Neural crest cell (in vitro differentiated cells): Measurements from ENCODE around the gene NEB. TPM values are rescaled to one million over a fixed set of nuclear protein-coding genes. Genes with fewer than 3 reads are reported as not detected.
"Not testable (repeated sequence)": the region's sequence is repeated elsewhere in the genome, so short reads cannot be mapped to it uniquely, and the experiment has no call there.

ENCODE experiments used
- DNase-seq: peaks from one replicate; pipeline ENCODE4 v3.0.0; 2021; ENCODE audit warnings: low read depth, mixed read lengths, low spot score
- H3K27ac Mint-ChIP-seq: one replicate; pipeline ENCODE4 v1.8.0; 2021; ENCODE audit warnings: mild to moderate bottlenecking, mixed read lengths; ENCODE audit not compliant: unreplicated experiment
- H3K27me3 Mint-ChIP-seq: 2 replicates; pipeline ENCODE4 v1.8.0; 2021; ENCODE audit warnings: low read depth, mild to moderate bottlenecking, mixed read lengths
- H3K36me3 Mint-ChIP-seq: 2 replicates; pipeline ENCODE4 v1.8.0; 2021; ENCODE audit warnings: low read depth, mild to moderate bottlenecking, mixed read lengths
- H3K4me1 Mint-ChIP-seq: 2 replicates; pipeline ENCODE4 v1.8.0; 2021; ENCODE audit warnings: mixed read lengths
- H3K4me3 Mint-ChIP-seq: one replicate; pipeline ENCODE4 v1.8.0; 2021; ENCODE audit warnings: mild to moderate bottlenecking, mixed read lengths
- H3K9me3 Mint-ChIP-seq: 2 replicates; pipeline ENCODE4 v1.8.0; 2021; ENCODE audit warnings: mixed read lengths
- total RNA-seq: library from RNA; stranded (reverse); gene quantifications from 2 replicates; pipeline ENCODE4 v1.2.1, GENCODE V29; 2021
- TF ChIP-seq, protein P1 (sequence below): fragments of 200-600 bp; sonication (generic); conservative IDR thresholded peaks from 2 replicates; pipeline ENCODE4 v1.5.0; 2021; ENCODE audit warnings: antibody characterized with exemption, mild to moderate bottlenecking

Gene NEB
- total RNA-seq, 1 donor from 2014 or later, result 0.77 TPM

DNA sequence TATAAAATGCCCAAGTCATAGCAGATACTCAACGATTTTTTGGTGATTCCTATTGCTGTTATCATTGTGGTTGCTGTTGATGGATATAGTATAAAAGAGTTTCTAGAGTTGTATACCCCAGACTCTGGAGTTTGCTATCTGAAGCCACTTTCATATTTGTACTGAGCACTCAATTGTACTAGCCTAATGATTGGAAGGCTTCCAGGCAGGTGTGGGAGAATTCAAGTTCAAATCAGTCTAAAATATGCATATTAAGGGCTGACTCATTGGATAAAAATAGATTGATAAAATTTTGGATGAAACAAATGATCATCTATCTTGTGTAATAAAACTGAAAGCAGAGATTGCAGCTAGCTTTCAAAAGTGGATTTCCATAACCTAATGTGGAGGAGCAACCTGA lies 122.9 kb downstream of the NEB start:
- no peak overlapping the region for H3K4me3 Mint-ChIP-seq
- TF ChIP-seq, protein P1, sequence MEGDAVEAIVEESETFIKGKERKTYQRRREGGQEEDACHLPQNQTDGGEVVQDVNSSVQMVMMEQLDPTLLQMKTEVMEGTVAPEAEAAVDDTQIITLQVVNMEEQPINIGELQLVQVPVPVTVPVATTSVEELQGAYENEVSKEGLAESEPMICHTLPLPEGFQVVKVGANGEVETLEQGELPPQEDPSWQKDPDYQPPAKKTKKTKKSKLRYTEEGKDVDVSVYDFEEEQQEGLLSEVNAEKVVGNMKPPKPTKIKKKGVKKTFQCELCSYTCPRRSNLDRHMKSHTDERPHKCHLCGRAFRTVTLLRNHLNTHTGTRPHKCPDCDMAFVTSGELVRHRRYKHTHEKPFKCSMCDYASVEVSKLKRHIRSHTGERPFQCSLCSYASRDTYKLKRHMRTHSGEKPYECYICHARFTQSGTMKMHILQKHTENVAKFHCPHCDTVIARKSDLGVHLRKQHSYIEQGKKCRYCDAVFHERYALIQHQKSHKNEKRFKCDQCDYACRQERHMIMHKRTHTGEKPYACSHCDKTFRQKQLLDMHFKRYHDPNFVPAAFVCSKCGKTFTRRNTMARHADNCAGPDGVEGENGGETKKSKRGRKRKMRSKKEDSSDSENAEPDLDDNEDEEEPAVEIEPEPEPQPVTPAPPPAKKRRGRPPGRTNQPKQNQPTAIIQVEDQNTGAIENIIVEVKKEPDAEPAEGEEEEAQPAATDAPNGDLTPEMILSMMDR, result no peak
- no peaks in the 10 kb centered on the region for H3K27me3 Mint-ChIP-seq
- no peak overlapping the region for H3K27ac Mint-ChIP-seq
- H3K36me3 Mint-ChIP-seq, result no peaks in the 10 kb centered on the region
- DNase-seq, result no peak
- H3K4me1 Mint-ChIP-seq, result no peaks in the 10 kb centered on the region
- no peaks in the 10 kb centered on the region for H3K9me3 Mint-ChIP-seq

DNA sequence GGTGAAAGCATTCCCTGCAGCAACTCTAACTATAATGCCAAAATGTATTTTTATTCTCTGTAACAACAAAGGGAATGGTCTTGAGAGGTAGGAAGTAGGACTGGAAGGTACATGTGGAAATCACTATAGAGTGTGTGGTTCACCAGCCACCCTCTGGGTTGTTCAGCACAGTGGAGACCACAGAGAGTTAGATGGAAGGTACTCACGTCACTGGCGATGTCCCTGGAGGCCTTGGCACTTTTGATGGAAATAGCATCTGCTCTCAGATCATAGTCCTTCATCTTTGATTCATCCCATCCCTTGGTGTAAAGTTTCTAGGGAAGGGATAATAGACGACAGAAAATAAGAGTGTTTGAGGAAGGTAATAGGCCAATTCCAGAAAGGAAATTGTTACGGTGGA lies 124.0 kb downstream of the NEB start:
- DNase-seq, result no peak
- H3K4me3 Mint-ChIP-seq, result no peak overlapping the region
- no peaks in the 10 kb centered on the region for H3K36me3 Mint-ChIP-seq
- no peaks in the 10 kb centered on the region for H3K27me3 Mint-ChIP-seq
- H3K9me3 Mint-ChIP-seq, result no peaks in the 10 kb centered on the region
- H3K27ac Mint-ChIP-seq, result no peak overlapping the region
- TF ChIP-seq, protein P1, result no peak
- H3K4me1 Mint-ChIP-seq, result no peaks in the 10 kb centered on the region

DNA sequence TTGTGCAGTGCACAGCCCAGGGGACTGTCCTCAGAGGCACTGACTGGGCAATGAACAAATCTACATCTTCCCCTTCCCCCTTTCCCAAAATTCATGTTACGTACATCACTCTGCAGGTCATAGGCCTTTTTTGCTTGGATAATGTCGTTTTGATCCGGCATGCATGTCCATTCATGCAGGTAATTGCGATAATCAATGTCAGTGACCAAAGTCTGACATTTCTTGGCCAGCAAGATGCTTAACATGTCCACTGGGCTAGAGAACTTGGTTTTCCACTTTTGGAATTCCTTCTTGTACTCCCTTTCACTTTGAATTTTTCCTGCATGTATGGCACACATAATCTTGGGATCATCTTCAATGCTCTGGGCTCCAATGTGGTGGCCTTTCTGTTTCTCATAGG lies 124.6 kb downstream of the NEB start:
- TF ChIP-seq, protein P1, result no peak
- no peak overlapping the region for H3K27ac Mint-ChIP-seq
- no peaks in the 10 kb centered on the region for H3K4me1 Mint-ChIP-seq
- no peaks in the 10 kb centered on the region for H3K27me3 Mint-ChIP-seq
- no peak overlapping the region for H3K4me3 Mint-ChIP-seq
- no peaks in the 10 kb centered on the region for H3K36me3 Mint-ChIP-seq
- DNase-seq, result no peak
- no peaks in the 10 kb centered on the region for H3K9me3 Mint-ChIP-seq

DNA sequence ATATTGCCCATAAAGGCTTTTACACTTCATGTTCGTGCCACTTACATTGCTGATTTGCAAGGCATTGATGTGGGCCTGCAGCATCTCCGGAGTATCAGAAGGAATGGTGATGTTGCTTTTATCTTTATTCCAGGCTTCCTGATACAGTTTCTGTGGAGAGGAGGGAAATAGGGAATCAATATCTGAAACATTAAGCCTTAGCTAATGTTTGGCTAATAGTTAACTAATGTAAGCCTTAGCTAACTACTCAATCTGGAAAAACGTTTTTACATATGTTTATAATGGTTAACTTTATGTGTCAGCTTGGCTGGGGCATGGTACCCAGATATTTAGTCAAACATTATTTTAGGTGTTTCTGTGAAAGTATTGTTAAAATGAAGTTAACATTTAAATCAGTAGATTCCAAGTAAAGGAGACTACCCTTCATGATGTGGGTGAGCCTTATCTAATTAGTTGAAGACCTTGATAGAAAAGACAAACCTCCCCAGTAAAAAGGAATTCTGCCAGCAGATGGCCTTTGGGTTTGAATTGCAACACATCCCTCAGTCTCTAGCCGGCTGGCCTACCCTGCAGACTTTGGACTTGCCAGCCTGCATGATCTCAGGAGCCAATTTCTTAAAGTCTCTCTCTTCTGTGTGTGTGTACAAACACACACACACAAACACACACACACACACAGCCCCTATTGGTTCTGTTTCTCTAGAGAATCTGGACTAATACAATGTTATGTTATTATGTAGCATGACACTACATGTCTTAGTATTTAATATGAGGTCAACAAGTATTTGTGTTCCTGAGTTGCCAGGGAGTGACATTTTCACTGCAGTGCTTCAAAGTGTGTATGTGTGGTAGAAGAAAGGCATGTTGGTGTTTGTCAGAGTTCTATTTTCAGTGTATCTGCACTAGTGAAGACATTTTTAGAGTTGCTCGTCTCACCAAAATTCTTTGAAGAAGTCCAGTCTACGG lies 126.5 kb downstream of the NEB start:
- not testable (repeated sequence) for DNase-seq, H3K27me3 Mint-ChIP-seq, H3K9me3 Mint-ChIP-seq, H3K36me3 Mint-ChIP-seq, H3K4me3 Mint-ChIP-seq, H3K27ac Mint-ChIP-seq, H3K4me1 Mint-ChIP-seq

DNA sequence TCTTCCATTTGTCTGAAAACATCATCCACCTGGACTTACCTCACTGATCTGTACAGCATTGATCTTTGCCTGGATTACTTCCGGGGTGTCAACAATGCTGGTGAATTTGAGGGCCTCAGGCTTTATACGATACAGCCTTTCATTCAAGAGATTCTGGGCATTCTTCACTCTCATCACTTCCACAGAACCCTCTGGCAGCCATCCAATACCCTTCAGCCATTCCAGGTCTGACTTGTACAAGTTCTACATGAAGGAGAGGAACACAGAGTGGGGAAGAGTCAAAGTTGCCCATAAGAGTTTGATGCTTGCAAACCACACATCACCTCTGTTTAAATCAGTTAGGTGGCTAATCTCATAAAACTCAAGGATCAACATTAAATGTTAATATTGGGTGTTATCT lies 130.7 kb downstream of the NEB start:
- not testable (repeated sequence) for H3K27ac Mint-ChIP-seq, H3K27me3 Mint-ChIP-seq, H3K36me3 Mint-ChIP-seq, DNase-seq, H3K4me3 Mint-ChIP-seq, H3K4me1 Mint-ChIP-seq, H3K9me3 Mint-ChIP-seq

DNA sequence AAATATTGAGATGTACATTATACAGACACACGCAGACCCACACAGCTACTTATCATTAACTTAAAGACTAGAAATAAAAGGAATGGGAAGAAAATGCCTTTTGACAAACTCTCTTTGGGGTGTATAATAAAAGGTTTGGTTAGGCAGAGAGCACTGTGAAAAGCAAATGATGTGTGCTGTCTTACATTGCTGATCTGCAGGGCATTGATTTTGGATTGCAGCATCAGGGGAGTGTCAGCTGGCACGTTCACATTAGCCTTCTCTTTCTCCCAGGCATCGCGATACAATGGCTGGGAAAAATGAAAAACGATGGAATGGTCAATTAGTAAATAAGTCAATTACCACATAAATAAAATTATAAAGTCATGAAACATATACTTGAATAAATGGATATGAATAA lies 131.9 kb downstream of the NEB start:
- not testable (repeated sequence) for H3K4me1 Mint-ChIP-seq, H3K27me3 Mint-ChIP-seq, H3K9me3 Mint-ChIP-seq, DNase-seq, H3K27ac Mint-ChIP-seq, H3K4me3 Mint-ChIP-seq, H3K36me3 Mint-ChIP-seq

DNA sequence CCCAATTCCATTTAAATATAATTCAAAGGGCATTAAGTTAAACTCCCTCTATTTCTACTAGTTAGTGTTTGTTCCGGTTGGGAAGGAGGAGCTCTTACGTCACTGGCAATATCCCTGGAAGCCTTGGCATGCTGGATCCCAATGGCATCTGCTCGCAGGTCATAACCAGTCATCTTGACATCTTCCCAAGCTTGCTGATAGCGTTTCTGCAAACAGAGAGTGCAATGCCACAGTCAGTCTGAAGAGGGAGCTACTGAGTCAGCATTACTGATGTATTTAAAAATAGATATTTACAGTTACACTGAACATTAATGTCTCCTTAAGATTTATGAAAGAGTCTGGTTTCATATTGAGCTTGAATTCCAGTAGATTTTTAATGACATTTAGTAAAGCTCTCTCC lies 132.5 kb downstream of the NEB start:
- not testable (repeated sequence) for H3K27ac Mint-ChIP-seq, H3K36me3 Mint-ChIP-seq, H3K27me3 Mint-ChIP-seq

DNA sequence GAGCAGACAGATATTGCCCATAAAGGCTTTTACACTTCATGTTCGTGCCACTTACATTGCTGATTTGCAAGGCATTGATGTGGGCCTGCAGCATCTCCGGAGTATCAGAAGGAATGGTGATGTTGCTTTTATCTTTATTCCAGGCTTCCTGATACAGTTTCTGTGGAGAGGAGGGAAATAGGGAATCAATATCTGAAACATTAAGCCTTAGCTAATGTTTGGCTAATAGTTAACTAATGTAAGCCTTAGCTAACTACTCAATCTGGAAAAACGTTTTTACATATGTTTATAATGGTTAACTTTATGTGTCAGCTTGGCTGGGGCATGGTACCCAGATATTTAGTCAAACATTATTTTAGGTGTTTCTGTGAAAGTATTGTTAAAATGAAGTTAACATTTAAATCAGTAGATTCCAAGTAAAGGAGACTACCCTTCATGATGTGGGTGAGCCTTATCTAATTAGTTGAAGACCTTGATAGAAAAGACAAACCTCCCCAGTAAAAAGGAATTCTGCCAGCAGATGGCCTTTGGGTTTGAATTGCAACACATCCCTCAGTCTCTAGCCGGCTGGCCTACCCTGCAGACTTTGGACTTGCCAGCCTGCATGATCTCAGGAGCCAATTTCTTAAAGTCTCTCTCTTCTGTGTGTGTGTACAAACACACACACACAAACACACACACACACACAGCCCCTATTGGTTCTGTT lies 137.2 kb downstream of the NEB start:
- not testable (repeated sequence) for DNase-seq, H3K27me3 Mint-ChIP-seq, H3K4me1 Mint-ChIP-seq, H3K9me3 Mint-ChIP-seq, H3K36me3 Mint-ChIP-seq, H3K4me3 Mint-ChIP-seq, H3K27ac Mint-ChIP-seq

More for the DNA sequence above, 132.5 kb downstream of the NEB start:
- not testable (repeated sequence) for H3K4me3 Mint-ChIP-seq, H3K4me1 Mint-ChIP-seq, DNase-seq, H3K9me3 Mint-ChIP-seq

DNA sequence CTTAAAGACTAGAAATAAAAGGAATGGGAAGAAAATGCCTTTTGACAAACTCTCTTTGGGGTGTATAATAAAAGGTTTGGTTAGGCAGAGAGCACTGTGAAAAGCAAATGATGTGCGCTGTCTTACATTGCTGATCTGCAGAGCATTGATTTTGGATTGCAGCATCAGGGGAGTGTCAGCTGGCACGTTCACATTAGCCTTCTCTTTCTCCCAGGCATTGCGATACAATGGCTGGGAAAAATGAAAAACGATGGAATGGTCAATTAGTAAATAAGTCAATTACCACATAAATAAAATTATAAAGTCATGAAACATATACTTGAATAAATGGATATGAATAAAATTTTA lies 142.4 kb downstream of the NEB start:
- not testable (repeated sequence) for H3K27me3 Mint-ChIP-seq, H3K27ac Mint-ChIP-seq, H3K36me3 Mint-ChIP-seq, H3K9me3 Mint-ChIP-seq, H3K4me3 Mint-ChIP-seq, DNase-seq, H3K4me1 Mint-ChIP-seq
